OCI-LY7 (cell line): ENCODE data around the gene CLEC4F. TPM values are rescaled to one million over a fixed set of nuclear protein-coding genes. Genes with fewer than 3 reads are reported as not detected.

ENCODE experiments used
- BruUV-seq: library from RNA; stranded (reverse); fragments of 400-500 nt; replicated peaks from 2 replicates; lab custom pipeline; 2021; lab: Mats Ljungman, UMichigan
- CTCF ChIA-PET: fragments of 300-600 bp; sonication (Branson Sonifier 250); formaldehyde crosslinking; loops from one replicate; lab custom pipeline; 2022; ENCODE audit warnings: antibody characterized with exemption; ENCODE audit not compliant: unreplicated experiment; lab: Charles Lee
- POLR2A ChIA-PET: fragments of 300-600 bp; sonication (Branson Sonifier 250); formaldehyde crosslinking; loops from one replicate; lab custom pipeline; 2022; ENCODE audit warnings: antibody characterized with exemption; lab: Charles Lee
- DNase-seq: peaks from one replicate; pipeline ENCODE4 v3.0.0-alpha.2; 2015; ENCODE audit warnings: low spot score
- H2AFZ ChIP-seq: fragments of 200-600 bp; sonication (generic), shearing (Covaris generic); 2 replicates; pipeline ENCODE4 v1.6.1; 2014; ENCODE audit warnings: mild to moderate bottlenecking, antibody characterized with exemption, low read length, moderate library complexity
- H3K27ac ChIP-seq: fragments of 200-600 bp; sonication (generic); 2 replicates; pipeline ENCODE4 v1.5.1; 2014; ENCODE audit warnings: mixed run types, low read depth, mild to moderate bottlenecking, moderate library complexity, low read length, inconsistent platforms; ENCODE audit not compliant: poor library complexity, severe bottlenecking
- H3K36me3 ChIP-seq: fragments of 200-600 bp; sonication (generic); 2 replicates; pipeline ENCODE4 v1.6.1; 2014; ENCODE audit warnings: mild to moderate bottlenecking, antibody characterized with exemption, low read length, moderate library complexity, mixed read lengths; ENCODE audit not compliant: insufficient read depth
- H3K4me1 ChIP-seq: fragments of 200-600 bp; sonication (generic); 2 replicates; pipeline ENCODE4 v1.5.1; 2014; ENCODE audit warnings: mild to moderate bottlenecking, low read length; ENCODE audit not compliant: insufficient read depth, poor library complexity, severe bottlenecking
- H3K4me2 ChIP-seq: fragments of 200-600 bp; sonication (generic); 2 replicates; pipeline ENCODE4 v1.6.1; 2014; ENCODE audit warnings: mild to moderate bottlenecking, low read length
- H3K4me3 ChIP-seq: fragments of 200-600 bp; sonication (generic); 2 replicates; pipeline ENCODE4 v1.5.1; 2014; ENCODE audit warnings: mild to moderate bottlenecking, low read depth, low read length; ENCODE audit not compliant: poor library complexity, severe bottlenecking
- H3K79me2 ChIP-seq: fragments of 200-600 bp; sonication (generic); 2 replicates; pipeline ENCODE4 v1.6.1; 2016; ENCODE audit warnings: low read depth, mild to moderate bottlenecking, low read length, moderate library complexity, mixed read lengths; ENCODE audit not compliant: insufficient read depth
- H3K9me2 ChIP-seq: fragments of 200-600 bp; sonication (generic); 2 replicates; pipeline ENCODE4 v1.6.1; 2016; ENCODE audit warnings: mild to moderate bottlenecking, low read length, mixed read lengths; ENCODE audit not compliant: insufficient read depth
- H3K9me3 ChIP-seq: fragments of 200-600 bp; sonication (generic); 2 replicates; pipeline ENCODE4 v1.6.1; 2014; ENCODE audit warnings: mild to moderate bottlenecking, mixed run types, low read length, mixed read lengths
- H4K20me1 ChIP-seq: fragments of 200-600 bp; sonication (generic); 2 replicates; pipeline ENCODE4 v1.6.1; 2014; ENCODE audit warnings: mild to moderate bottlenecking, antibody characterized with exemption, low read length, moderate library complexity, mixed read lengths; ENCODE audit not compliant: insufficient read depth
- EZH2phosphoT487 ChIP-seq: fragments of 200-600 bp; sonication (generic); IDR thresholded peaks from 2 replicates; pipeline ENCODE4 v1.6.1; 2018; ENCODE audit warnings: low read depth, borderline replicate concordance, mild to moderate bottlenecking, mixed run types, antibody characterized with exemption, low read length, moderate library complexity, mixed read lengths
- intact Hi-C: fragments of 100-400 bp; cut with micrococcal nuclease; formaldehyde crosslinking; loops from one replicate; pipeline ENCODE4 v1.10.0; 2022; ENCODE audit not compliant: unreplicated experiment
- total RNA-seq, 2 experiments: library from RNA; depleted of rRNA in 1 of 2; stranded (reverse); fragments of >200 nt in 1 of 2; shearing (Covaris generic) in 1 of 2; gene quantifications; 2 replicates each; pipeline ENCODE4 v1.2.3, GENCODE V29; 2014 to 2022
- TF ChIP-seq, protein P1 (sequence below): fragments of 200-600 bp; sonication (generic); conservative IDR thresholded peaks from 2 replicates; pipeline ENCODE4 v1.5.1; 2014; ENCODE audit warnings: mild to moderate bottlenecking, antibody characterized with exemption, low read length, moderate library complexity, mixed read lengths

Gene CLEC4F
- total RNA-seq, 2 experiments from 2014 or later: not detected

DNA sequence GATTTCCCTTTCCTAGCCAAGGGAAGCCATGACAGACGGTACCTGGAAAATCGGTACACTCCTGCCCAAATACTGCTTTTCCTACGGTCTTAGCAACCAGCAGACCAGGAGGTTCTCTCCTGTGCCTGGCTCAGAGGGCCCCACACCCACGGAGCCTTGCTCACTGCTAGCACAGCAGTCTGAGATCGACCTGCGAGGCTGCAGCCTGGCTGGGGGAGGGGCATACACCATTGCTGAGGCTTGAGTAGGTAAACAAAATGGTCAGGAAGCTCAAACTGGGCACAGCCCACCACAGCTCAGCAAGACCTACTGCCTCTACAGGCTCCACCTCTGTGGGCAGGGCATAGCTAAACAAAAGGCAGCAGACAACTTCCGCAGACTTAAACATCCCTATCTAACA, 22.0 kb upstream of the CLEC4F start:
- no peak overlapping the region for H2AFZ ChIP-seq
- DNase-seq: no peak
- TF ChIP-seq, protein P1, sequence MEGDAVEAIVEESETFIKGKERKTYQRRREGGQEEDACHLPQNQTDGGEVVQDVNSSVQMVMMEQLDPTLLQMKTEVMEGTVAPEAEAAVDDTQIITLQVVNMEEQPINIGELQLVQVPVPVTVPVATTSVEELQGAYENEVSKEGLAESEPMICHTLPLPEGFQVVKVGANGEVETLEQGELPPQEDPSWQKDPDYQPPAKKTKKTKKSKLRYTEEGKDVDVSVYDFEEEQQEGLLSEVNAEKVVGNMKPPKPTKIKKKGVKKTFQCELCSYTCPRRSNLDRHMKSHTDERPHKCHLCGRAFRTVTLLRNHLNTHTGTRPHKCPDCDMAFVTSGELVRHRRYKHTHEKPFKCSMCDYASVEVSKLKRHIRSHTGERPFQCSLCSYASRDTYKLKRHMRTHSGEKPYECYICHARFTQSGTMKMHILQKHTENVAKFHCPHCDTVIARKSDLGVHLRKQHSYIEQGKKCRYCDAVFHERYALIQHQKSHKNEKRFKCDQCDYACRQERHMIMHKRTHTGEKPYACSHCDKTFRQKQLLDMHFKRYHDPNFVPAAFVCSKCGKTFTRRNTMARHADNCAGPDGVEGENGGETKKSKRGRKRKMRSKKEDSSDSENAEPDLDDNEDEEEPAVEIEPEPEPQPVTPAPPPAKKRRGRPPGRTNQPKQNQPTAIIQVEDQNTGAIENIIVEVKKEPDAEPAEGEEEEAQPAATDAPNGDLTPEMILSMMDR: no peak
- TF ChIP-seq EZH2phosphoT487: no peak
- H3K4me1 ChIP-seq: no peaks in the 10 kb centered on the region
- no peaks in the 10 kb centered on the region for H3K9me2 ChIP-seq
- no peaks in the 10 kb centered on the region for H4K20me1 ChIP-seq
- H3K4me2 ChIP-seq: no peak overlapping the region
- no peaks in the 10 kb centered on the region for H3K9me3 ChIP-seq
- BruUV-seq: no TSS peak
- H3K36me3 ChIP-seq: no peaks in the 10 kb centered on the region
- ChIA-PET POLR2A (interaction anchor here (0.9 to 1.6 kb wide), 2 partner anchors 10 to 11 kb away, joined by 3 read pairs; no protein-coding TSS in a partner anchor), CTCF (no interaction called here)
- H3K4me3 ChIP-seq: no peak overlapping the region
- no peaks in the 10 kb centered on the region for H3K79me2 ChIP-seq
- H3K27ac ChIP-seq: no peak overlapping the region
- intact Hi-C loops: no loop called here

DNA sequence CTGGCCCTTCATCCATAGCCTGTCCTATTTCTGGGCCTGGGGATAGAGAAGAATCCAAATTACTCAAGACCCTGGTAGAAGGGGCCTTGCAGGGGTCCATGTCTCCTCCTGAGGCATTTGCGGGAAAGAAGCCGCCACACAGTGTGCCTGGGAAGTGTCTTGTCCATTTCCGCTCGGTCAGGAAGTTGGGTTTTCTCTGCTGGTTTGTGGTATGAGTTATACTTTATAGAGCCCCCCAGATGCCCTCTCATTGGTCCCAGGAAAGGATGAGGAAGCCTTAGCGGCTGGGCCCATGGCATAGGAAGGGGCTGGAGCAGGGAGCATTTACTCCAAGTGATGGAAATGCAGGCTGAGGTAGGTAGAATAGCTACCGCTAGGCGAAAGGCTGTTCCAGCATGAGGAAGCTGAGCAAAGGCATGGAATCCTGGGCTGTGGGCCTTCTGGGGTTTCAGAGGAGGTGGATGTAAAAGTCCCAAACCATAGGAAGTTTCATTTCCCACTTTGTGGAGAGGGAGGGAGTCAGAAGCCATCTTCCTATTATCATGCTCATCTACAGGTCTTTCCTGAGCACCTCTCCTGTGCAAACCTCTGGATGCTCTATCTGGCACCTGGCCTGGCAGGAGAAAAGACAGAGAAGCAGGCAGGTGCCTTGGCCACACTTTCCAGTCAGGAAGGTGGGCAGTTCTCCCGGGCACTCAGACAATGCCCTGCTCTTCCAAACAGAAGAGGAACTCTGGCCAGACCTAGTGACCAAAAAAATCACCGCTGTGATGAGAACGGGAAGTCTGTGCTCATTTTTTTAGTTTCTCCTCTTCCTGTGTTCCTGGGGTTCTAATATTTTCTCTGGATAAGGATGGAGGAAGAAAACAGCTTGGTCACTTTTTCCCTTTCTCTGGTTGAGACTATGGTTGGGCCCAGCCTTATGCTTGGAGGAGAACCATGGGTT, 17.9 kb upstream of the CLEC4F start:
- ChIA-PET POLR2A (no interaction called here), CTCF (no interaction called here)
- Histone ChIP-seq H3K4me1 (no peaks in the 10 kb centered on the region), H3K27ac (no peak overlapping the region), H2AFZ (no peak overlapping the region), H3K9me3 (no peaks in the 10 kb centered on the region), H3K4me2 (no peak overlapping the region), H3K79me2 (no peaks in the 10 kb centered on the region), H3K4me3 (no peak overlapping the region), H3K36me3 (no peaks in the 10 kb centered on the region), H4K20me1 (no peaks in the 10 kb centered on the region), H3K9me2 (no peaks in the 10 kb centered on the region)
- intact Hi-C loops: no loop called here
- DNase-seq: no peak
- TF ChIP-seq, protein P1: no peak
- no peak for TF ChIP-seq EZH2phosphoT487
- BruUV-seq: no TSS peak

DNA sequence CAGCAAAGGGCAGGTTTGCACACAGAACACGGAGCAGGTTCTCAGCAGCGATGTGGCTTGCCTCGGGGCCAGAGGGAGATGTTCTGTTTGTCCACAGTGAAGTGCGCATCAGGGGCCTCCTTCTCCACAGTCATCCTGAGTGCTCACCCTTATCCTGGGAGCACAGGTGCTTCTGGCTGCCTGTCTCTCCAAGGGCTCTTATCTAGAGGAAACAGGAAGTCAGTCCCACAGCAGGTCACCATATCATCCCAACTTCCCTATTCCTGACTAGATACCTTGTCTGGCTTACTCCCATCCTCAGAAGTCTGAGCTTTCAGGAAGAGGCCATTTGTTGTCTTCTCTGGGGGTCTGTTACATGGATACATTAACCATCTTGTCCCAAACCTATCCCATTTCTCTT, 15.2 kb upstream of the CLEC4F start, which contains the start of gene CD207:
CD207 (minus strand) TSS at position 174 of the 400 bp plus-strand sequence; CDS start at position 134, 40 bp downstream.
- ChIA-PET POLR2A (no interaction called here), CTCF (no interaction called here)
- H3K4me1 ChIP-seq: no peaks in the 10 kb centered on the region
- no peak for DNase-seq
- H4K20me1 ChIP-seq: no peaks in the 10 kb centered on the region
- H2AFZ ChIP-seq: no peak within 1 kb of the TSS
- H3K27ac ChIP-seq: no peak within 1 kb of the TSS
- no peaks in the 10 kb centered on the region for H3K36me3 ChIP-seq
- H3K79me2 ChIP-seq: no peaks in the 10 kb centered on the region
- TF ChIP-seq EZH2phosphoT487: no peak
- TF ChIP-seq, protein P1: no peak
- H3K9me2 ChIP-seq: no peaks in the 10 kb centered on the region
- no peak within 1 kb of the TSS for H3K4me2 ChIP-seq
- intact Hi-C loops: no loop called here
- no TSS peak for BruUV-seq
- no peak within 1 kb of the TSS for H3K4me3 ChIP-seq
- no peaks in the 10 kb centered on the region for H3K9me3 ChIP-seq
